ENCODE results near the gene EFCAB5. TPM values are rescaled to one million over a fixed set of nuclear protein-coding genes. Genes with fewer than 3 reads are reported as not detected.

The EFCAB5 gene
- total RNA-seq, 1 experiment from 2014 or later: 0.39 TPM

GRCh38 chr17:30132615-30133014, 191.2 kb downstream of the EFCAB5 start:
- Histone ChIP-seq H3K4me3 (ENCODE audit: low read depth in 2 of 2, low read length in 2 of 2) (no peak overlapping the region), H3K36me3 (ENCODE audit: control insufficient read depth, insufficient read depth, low read length) (peaks cover 39% of the 10 kb centered on the region), H3K4me1 (ENCODE audit: control insufficient read depth, insufficient read depth, low read length) (no peaks in the 10 kb centered on the region), H3K9me3 (ENCODE audit: control insufficient read depth, insufficient read depth, low read depth, low read length) (no peaks in the 10 kb centered on the region), H3K27ac (ENCODE audit: low read length) (no peak overlapping the region), H3K27me3 (ENCODE audit: control insufficient read depth, insufficient read depth, low read length) (no peaks in the 10 kb centered on the region)
- in situ Hi-C loops (cut with HindIII; ENCODE audit: low pct_unique_long_range_greater_than_20kb, low sequenced_read_pairs): no loop called here
- no peak for DNase-seq (ENCODE audit: low read depth, low spot score)
- BruUV-seq (replicated peaks): no TSS peak
- no peak for TF ChIP-seq TCF7L2 (IDR thresholded peaks at IDR 0.05; ENCODE audit: low read depth, low read length)
- TF ChIP-seq, protein P1, sequence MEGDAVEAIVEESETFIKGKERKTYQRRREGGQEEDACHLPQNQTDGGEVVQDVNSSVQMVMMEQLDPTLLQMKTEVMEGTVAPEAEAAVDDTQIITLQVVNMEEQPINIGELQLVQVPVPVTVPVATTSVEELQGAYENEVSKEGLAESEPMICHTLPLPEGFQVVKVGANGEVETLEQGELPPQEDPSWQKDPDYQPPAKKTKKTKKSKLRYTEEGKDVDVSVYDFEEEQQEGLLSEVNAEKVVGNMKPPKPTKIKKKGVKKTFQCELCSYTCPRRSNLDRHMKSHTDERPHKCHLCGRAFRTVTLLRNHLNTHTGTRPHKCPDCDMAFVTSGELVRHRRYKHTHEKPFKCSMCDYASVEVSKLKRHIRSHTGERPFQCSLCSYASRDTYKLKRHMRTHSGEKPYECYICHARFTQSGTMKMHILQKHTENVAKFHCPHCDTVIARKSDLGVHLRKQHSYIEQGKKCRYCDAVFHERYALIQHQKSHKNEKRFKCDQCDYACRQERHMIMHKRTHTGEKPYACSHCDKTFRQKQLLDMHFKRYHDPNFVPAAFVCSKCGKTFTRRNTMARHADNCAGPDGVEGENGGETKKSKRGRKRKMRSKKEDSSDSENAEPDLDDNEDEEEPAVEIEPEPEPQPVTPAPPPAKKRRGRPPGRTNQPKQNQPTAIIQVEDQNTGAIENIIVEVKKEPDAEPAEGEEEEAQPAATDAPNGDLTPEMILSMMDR (IDR thresholded peaks at IDR 0.05): no peak
- no peak for TF ChIP-seq REST (IDR thresholded peaks at IDR 0.05; ENCODE audit: insufficient read depth in 1 of 2, low read depth in 2 of 2, low read length in 1 of 2)
- TF ChIP-seq SIN3A (IDR thresholded peaks at IDR 0.05; ENCODE audit: borderline replicate concordance, insufficient read depth, low read depth, low read length): no peak
- TF ChIP-seq POLR2AphosphoS5 (IDR thresholded peaks at IDR 0.05; ENCODE audit: low read depth, low read length): no peak
- ATAC-seq: no peak
- intact Hi-C loops (cut with micrococcal nuclease; ENCODE audit: unreplicated experiment): no loop called here
- CTCF ChIA-PET: interaction anchor here (0.6 kb wide), 2 partner anchors 35 to 98 kb away, joined by 7 to 14 read pairs; no protein-coding TSS in a partner anchor
- POLR2A ChIA-PET: interaction anchor here (1.2 kb wide), 1 partner anchor 10 kb away, joined by 3 read pairs; no protein-coding TSS in a partner anchor

- TF ChIP-seq POLR2AphosphoS5 (IDR thresholded peaks at IDR 0.05; ENCODE audit: low read depth, low read length): no peak
- no peak for TF ChIP-seq SIN3A (IDR thresholded peaks at IDR 0.05; ENCODE audit: borderline replicate concordance, insufficient read depth, low read depth, low read length)
- ChIA-PET POLR2A (interaction anchor here (1.2 kb wide), 1 partner anchor 9 kb away, joined by 3 read pairs; no protein-coding TSS in a partner anchor), CTCF (interaction anchor here (0.6 kb wide), 1 partner anchor 34 kb away, joined by 14 read pairs; no protein-coding TSS in a partner anchor)
- DNase-seq (ENCODE audit: low read depth, low spot score) (no peak), ATAC-seq (no peak)
- no TSS peak for BruUV-seq (replicated peaks)
- Histone ChIP-seq H3K4me1 (ENCODE audit: control insufficient read depth, insufficient read depth, low read length) (no peaks in the 10 kb centered on the region), H3K9me3 (ENCODE audit: control insufficient read depth, insufficient read depth, low read depth, low read length) (no peaks in the 10 kb centered on the region), H3K27ac (ENCODE audit: low read length) (no peak overlapping the region), H3K4me3 (ENCODE audit: low read depth in 2 of 2, low read length in 2 of 2) (no peak overlapping the region), H3K36me3 (ENCODE audit: control insufficient read depth, insufficient read depth, low read length) (peaks cover 36% of the 10 kb centered on the region), H3K27me3 (ENCODE audit: control insufficient read depth, insufficient read depth, low read length) (no peaks in the 10 kb centered on the region)
- intact Hi-C loops (cut with micrococcal nuclease; ENCODE audit: unreplicated experiment): no loop called here
- in situ Hi-C loops (cut with HindIII; ENCODE audit: low pct_unique_long_range_greater_than_20kb, low sequenced_read_pairs): no loop called here
Observed at GRCh38 chr17:30133197-30133596, 191.8 kb downstream of the EFCAB5 start.

DNA sequence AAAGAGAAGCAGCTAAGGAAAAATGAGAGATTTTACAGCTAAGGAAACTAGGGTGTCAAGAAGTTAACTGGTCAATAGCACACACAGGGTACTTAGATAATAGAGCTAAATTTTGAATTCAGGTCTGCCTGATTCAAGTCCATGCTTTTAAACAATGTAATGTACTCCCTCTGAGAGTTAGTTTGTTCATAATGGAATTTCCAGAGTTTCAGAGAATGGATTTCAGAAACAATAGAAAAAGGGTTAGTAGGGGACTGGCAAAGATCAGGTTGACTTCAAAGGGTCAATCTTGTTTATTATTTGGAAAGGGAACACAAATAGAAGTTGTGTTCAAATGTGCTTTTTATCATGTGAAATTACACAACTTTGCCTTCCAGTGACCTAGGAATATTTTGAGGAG, 193.1 kb downstream of the EFCAB5 start:
- TSS peak; percentile 6 for BruUV-seq (replicated peaks)
- no peaks in the 10 kb centered on the region for H3K9me3 ChIP-seq (ENCODE audit: control insufficient read depth, insufficient read depth, low read depth, low read length)
- no peak for ATAC-seq
- TF ChIP-seq SIN3A (IDR thresholded peaks at IDR 0.05; ENCODE audit: borderline replicate concordance, insufficient read depth, low read depth, low read length) (no peak), REST (IDR thresholded peaks at IDR 0.05; ENCODE audit: insufficient read depth in 1 of 2, low read depth in 2 of 2, low read length in 1 of 2) (no peak), TCF7L2 (IDR thresholded peaks at IDR 0.05; ENCODE audit: low read depth, low read length) (no peak), POLR2AphosphoS5 (IDR thresholded peaks at IDR 0.05; ENCODE audit: low read depth, low read length) (no peak)
- TF ChIP-seq, protein P1 (IDR thresholded peaks at IDR 0.05): no peak
- no peak for DNase-seq (ENCODE audit: low read depth, low spot score)
- intact Hi-C loops (cut with micrococcal nuclease; ENCODE audit: unreplicated experiment): no loop called here
- ChIA-PET CTCF (no interaction called here), POLR2A (no interaction called here)
- H3K27me3 ChIP-seq (ENCODE audit: control insufficient read depth, insufficient read depth, low read length): no peaks in the 10 kb centered on the region
- H3K27ac ChIP-seq (ENCODE audit: low read length): no peak overlapping the region
- H3K36me3 ChIP-seq (ENCODE audit: control insufficient read depth, insufficient read depth, low read length): peaks cover 23% of the 10 kb centered on the region
- no peak overlapping the region for H3K4me3 ChIP-seq (ENCODE audit: low read depth in 2 of 2, low read length in 2 of 2)
- H3K4me1 ChIP-seq (ENCODE audit: control insufficient read depth, insufficient read depth, low read length): no peaks in the 10 kb centered on the region
- in situ Hi-C loops (cut with HindIII; ENCODE audit: low pct_unique_long_range_greater_than_20kb, low sequenced_read_pairs): no loop called here
